Measurements from ENCODE around the gene LCE3D. TPM values are rescaled to one million over a fixed set of nuclear protein-coding genes. Genes with fewer than 3 reads are reported as not detected.

Gene LCE3D, protein sequence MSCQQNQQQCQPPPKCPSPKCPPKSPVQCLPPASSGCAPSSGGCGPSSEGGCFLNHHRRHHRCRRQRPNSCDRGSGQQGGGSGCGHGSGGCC
- not detected for total RNA-seq
- polyA plus RNA-seq, result not detected

DNA sequence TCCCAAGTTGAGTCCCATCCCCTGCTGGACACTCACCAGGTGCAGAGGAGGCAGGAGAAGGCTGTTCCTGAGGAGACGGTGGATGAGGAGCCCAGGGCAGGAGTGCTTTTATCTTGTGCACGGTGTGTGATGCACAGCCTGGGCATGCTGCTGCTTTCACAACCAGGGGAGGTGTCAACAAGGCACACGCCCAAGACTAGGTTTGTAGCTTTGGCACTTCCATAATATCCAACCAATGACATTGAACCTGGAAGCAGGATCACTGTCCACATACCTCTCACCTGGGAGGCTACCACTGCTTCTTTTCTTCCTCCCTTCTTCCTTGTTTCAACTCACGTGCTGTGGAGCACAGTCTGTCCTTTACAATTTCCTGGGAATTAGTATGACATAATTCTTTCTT, at the start of gene LCE3D:
LCE3D (minus strand) TSS at position 84 of the 400 bp plus-strand sequence. CDS start 580 bp downstream, outside the sequence.
- no peak within 1 kb of the TSS for H3K27ac ChIP-seq (ENCODE audit: low read depth in 1 of 2, low read length in 2 of 2)
- H3K4me1 ChIP-seq (ENCODE audit: control insufficient read depth in 4 of 4, insufficient read depth in 4 of 4, low read length in 3 of 4), result no peaks in the 10 kb centered on the region
- no peak for DNase-seq (ENCODE audit: low spot score)
- peaks cover 0 to 1% (median 0%) of the 10 kb centered on the region in 4 donors for H3K9me3 ChIP-seq (ENCODE audit: control insufficient read depth in 4 of 4, low read length in 3 of 4)
- H3K4me3 ChIP-seq (ENCODE audit: low read depth in 1 of 3, low read length in 3 of 3), result no peak within 1 kb of the TSS
- H3K9ac ChIP-seq (ENCODE audit: low read depth in 1 of 2, low read length in 2 of 2), result no peak within 1 kb of the TSS
- H3K36me3 ChIP-seq (ENCODE audit: control insufficient read depth in 4 of 4, insufficient read depth in 3 of 4, low read depth in 1 of 4, low read length in 3 of 4), result no peaks in the 10 kb centered on the region
- TF ChIP-seq REST (IDR thresholded peaks at IDR 0.05), result no peak
- TF ChIP-seq CTCF (IDR thresholded peaks at IDR 0.05; ENCODE audit: low read depth, low read length, missing input control), result no peak
- TF ChIP-seq EGR1 (IDR thresholded peaks at IDR 0.05; ENCODE audit: low read depth in 2 of 2), result no peak
- TF ChIP-seq SP1 (IDR thresholded peaks at IDR 0.05), result no peak
- no peak for TF ChIP-seq TAF1 (conservative IDR thresholded peaks at IDR 0.05)
- TF ChIP-seq FOXA1 (IDR thresholded peaks at IDR 0.05), result no peak
- TF ChIP-seq, protein P1, sequence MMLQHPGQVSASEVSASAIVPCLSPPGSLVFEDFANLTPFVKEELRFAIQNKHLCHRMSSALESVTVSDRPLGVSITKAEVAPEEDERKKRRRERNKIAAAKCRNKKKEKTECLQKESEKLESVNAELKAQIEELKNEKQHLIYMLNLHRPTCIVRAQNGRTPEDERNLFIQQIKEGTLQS (IDR thresholded peaks at IDR 0.05), result no peak
- no peak for TF ChIP-seq YY1 (IDR thresholded peaks at IDR 0.05)
- 69% methylated on average over 4 of the region's 4 CpGs for WGBS
- H3K27me3 ChIP-seq (ENCODE audit: control insufficient read depth in 4 of 4, insufficient read depth in 4 of 4, low read length in 3 of 4), result peaks cover 0 to 14% (median 0%) of the 10 kb centered on the region in 4 donors

DNA sequence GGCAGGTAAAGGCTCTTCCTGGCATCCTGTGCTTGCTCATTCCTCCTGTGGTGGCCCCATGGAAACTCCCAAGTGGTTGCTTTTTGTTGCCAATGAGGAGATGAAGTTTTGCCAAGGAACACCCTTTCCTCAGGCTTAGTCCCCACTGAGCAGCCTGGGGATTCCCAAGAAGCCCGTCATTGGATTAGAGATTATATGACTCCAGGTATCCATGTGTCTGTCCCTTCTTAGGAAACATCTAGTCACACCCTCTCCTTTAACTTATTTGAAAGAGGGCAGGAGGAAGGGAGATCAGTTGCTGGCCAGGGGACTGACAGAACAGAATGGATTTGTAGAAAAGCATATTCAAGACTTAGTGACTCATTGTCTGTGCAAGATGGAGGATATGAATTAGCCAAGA, 46.4 kb upstream of the LCE3D start:
- Histone ChIP-seq H3K27me3 (ENCODE audit: control insufficient read depth in 4 of 4, insufficient read depth in 4 of 4, low read length in 3 of 4) (no peaks in the 10 kb centered on the region), H3K4me3 (ENCODE audit: low read depth in 1 of 3, low read length in 3 of 3) (no peak overlapping the region), H3K4me1 (ENCODE audit: control insufficient read depth in 4 of 4, insufficient read depth in 4 of 4, low read length in 3 of 4) (peaks cover 0 to 15% (median 7%) of the 10 kb centered on the region in 4 donors), H3K36me3 (ENCODE audit: control insufficient read depth in 4 of 4, insufficient read depth in 3 of 4, low read depth in 1 of 4, low read length in 3 of 4) (no peaks in the 10 kb centered on the region), H3K27ac (ENCODE audit: low read depth in 1 of 2, low read length in 2 of 2) (no peak overlapping the region), H3K9ac (ENCODE audit: low read depth in 1 of 2, low read length in 2 of 2) (no peak overlapping the region), H3K9me3 (ENCODE audit: control insufficient read depth in 4 of 4, low read length in 3 of 4) (no peaks in the 10 kb centered on the region)
- no peak for DNase-seq (ENCODE audit: low spot score)
- 73% methylated on average over 1 of the region's 1 CpG for WGBS
- TF ChIP-seq JUND (IDR thresholded peaks at IDR 0.05) (no peak), REST (IDR thresholded peaks at IDR 0.05) (no peak), RAD21 (IDR thresholded peaks at IDR 0.05) (no peak), FOXA1 (IDR thresholded peaks at IDR 0.05) (no peak), EGR1 (IDR thresholded peaks at IDR 0.05; ENCODE audit: low read depth in 2 of 2) (no peak), NR2F2 (IDR thresholded peaks at IDR 0.05) (no peak), RXRA (IDR thresholded peaks at IDR 0.05) (no peak), HNF4G (IDR thresholded peaks at IDR 0.05) (no peak), FOXA2 (IDR thresholded peaks at IDR 0.05) (no peak), SP1 (IDR thresholded peaks at IDR 0.05) (no peak), GABPA (IDR thresholded peaks at IDR 0.05 in 1 of 2, conservative IDR thresholded peaks at IDR 0.05 in 1 of 2) (no peak), CTCF (IDR thresholded peaks at IDR 0.05; ENCODE audit: low read depth, low read length, missing input control) (no peak), ZBTB33 (IDR thresholded peaks at IDR 0.05) (no peak), YY1 (IDR thresholded peaks at IDR 0.05) (no peak), HNF4A (conservative IDR thresholded peaks at IDR 0.05) (no peak), TAF1 (conservative IDR thresholded peaks at IDR 0.05) (no peak)
- TF ChIP-seq, protein P1 (IDR thresholded peaks at IDR 0.05), result no peak

Data from liver (tissue), 9 donors.